NCI-H1092 (cell line): ENCODE measurements around the gene ALKBH5.
A peak's percentile ranks its signal among the peaks of the same experiment; 100 is the strongest.

Experiments used
- DNase-seq: peaks from one replicate; lab custom pipeline; 2025; lab: John Stamatoyannopoulos, UW

The ALKBH5 gene

DNA sequence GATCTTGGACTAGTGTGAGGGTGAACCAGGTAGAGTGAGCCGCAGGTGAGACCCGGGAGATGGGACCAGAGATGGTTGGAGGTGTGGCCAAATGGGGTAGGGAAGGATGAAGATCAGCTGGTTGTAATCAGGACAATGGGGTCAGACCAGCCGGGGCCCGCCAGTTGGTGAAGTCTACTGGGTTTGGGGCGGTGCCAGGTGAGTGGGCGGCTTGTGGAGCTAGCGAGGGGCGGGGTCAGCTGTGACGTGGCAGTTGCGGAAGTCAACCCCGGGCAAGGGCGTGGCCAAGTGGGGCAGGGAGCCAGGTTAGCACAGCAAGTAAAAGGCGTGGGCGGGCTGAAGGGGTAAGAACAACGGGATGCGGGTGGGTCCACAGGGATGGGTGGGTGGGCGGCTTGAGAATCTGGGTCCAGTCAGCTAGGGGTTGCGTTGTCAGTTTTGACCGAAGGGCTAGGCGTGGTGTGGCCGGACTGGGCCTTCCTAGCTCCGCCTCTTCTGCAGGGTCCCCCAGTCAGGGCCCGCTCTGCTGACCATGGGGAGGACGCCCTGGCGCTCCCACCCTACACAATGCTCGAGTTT is 25.5 kb upstream of the ALKBH5 start:
- no peak for DNase-seq

DNA sequence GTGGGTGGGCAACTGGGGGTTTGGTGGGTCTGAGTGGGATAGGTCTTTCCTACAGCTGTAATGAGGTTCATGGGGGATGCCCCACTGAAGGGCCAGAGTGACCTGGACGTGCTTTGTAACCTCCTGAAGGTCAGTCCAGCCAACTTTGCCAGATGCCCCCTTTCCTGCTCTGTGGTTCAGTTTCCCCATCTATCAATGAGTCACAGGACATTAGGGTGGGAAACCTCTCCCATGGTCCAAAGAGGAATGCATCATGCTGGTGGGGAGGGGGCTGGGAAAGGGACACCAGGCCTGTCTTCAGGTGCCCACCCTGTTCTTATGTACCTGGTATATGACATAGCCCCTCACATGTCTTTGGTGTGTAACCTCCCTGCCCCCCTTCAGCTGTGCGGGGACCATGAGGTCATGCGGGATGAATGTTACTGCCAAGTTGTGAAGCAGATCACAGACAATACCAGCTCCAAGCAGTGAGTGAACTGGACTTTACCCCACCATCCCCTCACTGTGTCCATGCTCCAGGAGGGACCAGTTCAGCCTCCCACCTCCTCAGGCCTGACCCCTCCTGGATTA is 24.0 kb upstream of the ALKBH5 start:
- DNase-seq, result no peak

DNA sequence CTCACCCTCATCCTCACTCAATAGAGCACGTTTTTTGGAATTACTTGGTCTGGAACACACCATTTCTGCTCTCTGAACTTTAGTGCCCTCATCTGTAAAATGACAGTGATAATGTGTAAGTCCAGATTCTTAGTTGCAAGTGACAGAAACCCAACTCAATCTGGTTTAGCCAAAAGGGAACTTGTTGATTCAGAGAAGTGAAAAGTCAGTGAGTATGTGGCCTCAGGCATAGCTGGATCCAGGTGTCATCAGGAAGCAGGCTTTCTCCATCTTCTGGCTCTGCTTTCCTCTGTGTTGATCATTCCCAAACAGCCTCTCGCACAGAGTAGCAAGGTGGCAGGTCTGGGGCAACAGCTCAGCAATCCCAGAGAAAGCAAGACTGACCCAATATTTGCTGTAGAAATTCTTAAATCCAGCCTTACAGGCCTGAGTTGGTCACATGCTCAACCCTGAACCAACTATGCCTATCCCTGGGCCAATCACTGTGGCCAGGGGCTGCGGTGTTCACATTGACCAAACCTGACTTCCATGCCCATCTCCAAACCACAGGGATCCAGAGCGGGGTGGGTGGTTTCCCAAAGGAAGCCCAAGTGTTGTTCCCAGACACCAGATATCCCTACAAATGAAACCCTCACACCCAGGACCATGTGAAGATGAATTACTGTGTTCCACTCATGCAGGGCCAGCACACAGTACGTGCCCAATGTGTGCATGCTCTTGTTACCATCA is 23.3 kb upstream of the ALKBH5 start:
- no peak for DNase-seq

DNA sequence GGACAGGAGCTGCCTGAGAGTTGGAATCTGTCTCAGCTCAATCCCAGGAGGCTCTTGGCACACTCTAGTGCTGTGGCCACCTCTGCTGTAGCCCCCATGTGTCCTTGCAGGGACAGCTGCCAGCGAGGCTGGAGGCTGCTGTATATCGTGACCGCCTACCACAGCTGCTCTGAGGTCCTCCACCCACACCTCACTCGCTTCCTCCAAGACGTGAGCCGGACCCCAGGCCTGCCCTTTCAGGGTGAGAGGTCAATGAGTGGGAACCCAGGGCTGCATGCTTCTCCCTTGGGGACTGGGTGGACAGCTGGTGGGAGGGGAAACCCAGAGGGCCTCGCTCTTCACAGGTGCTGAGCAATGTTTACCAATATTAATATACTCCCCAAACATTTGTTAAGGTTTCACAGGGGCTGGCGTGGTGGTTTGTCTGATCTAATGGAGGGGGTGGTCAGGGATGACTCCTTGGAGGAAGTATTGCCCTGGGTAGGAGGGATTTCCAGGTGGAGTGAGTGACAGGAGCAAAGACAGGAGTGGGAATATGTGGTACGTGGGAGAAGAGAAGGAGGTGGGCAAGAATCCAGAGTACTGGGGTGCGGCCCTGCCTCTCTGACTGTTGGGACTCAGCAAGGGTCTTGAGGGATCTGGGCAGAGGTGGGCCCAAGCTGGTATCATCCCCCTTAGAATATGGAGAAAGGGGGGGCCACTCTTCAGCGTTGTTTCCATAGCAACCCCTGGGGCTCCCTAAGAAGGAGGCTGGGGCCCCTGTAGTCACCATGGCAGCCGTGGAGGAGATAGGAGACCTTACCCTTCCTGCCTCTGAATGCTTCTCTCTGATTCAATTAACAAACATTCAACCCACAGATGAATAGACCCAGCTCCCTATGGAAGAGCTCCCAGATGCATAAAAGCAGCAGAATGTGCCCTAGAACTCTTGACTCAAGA is 22.2 kb upstream of the ALKBH5 start:
- DNase-seq, result no peak

DNA sequence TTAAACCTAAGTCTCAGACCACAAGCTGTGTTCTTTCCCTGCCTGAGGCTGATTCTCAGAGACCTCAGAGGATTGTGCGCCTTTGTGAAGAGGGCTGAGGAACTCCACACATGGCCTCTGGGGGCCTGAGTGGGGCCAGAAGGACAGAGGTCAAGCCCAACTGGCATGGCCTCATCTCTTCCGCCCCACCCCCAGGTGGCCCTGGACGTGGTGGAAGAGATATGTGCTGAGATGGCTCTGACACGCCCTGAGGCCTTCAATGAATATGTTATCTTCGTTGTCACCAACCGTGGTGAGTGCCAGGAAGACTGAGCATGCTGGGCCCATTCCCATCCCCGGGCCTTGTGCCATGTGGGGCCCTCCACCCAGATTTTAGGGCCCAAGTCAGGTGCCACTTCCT is 20.1 kb upstream of the ALKBH5 start:
- no peak for DNase-seq

DNA sequence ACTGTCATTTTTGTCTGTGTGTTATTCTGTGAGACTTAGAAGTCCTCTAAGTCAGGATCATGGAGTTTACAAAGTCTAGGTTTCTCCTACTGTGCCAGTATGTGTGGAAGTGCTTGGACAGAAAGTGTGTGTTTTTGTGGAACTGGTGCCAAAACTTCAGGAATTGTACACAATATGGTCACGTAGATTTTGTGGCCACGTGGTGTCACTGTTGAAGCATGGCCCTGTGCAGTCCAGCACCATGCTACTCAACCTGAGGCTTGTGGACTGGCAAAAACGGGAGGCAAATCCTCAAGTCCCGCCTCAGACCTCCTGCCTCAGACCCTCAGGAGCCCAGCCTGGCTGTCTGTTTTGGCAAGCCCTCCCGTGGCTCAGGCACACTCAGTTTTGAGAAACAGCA is 16.7 kb upstream of the ALKBH5 start:
- no peak for DNase-seq

DNA sequence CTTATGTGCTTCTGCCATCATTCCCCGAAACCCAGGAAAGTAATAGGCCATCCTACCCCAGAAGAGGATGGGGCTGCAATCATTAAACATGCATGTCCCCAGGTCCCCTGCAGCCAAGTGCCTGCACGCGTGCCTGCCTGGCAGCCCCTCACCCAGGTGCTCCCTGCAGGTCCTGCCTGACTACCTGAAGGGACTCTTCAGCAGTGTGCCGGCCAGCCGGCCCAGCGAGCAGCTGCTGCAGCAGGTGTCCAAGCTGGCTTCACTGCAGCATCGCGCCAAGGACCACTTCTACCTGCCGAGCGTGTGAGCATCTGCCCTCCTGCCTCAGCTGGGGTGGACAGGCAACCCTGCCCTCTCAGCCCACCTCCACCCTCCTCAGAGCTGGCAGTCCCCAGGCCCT is 16.2 kb upstream of the ALKBH5 start:
- DNase-seq, result no peak

DNA sequence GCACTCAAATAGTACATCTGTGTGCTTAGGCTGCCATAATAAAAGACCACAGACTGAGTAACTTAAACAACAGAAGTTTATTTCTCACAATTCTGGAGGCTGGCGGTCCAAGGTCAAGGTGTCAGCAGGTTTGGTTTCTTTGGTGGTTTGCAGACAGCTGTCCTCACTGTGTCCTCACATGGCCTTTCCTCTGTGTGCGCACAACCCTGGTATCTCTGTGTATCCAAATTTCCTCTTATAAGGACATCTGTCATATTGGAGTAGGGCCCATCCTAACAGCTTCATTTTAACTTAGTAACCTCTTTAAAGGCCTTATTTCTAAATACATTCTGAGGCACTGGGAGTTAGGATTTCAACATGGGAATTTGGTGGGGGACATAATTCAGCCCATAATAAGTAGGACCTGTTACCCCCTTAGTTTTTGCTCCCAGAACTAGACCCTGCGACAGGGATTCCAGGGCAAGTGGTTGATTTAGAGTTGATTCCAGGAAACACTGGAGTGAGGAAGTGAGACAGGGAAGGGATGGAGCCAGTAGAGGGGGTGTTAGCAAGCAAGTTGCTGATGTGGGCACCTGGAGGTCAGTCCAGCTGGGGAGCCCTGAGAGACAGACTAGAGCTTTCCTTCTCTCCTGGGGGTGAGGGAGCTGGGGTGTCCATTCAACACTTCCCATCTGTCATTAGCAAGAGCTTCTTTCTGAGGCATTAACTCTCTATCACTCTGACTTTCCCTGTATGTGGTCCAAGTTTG is 10.9 kb upstream of the ALKBH5 start:
- no peak for DNase-seq

DNA sequence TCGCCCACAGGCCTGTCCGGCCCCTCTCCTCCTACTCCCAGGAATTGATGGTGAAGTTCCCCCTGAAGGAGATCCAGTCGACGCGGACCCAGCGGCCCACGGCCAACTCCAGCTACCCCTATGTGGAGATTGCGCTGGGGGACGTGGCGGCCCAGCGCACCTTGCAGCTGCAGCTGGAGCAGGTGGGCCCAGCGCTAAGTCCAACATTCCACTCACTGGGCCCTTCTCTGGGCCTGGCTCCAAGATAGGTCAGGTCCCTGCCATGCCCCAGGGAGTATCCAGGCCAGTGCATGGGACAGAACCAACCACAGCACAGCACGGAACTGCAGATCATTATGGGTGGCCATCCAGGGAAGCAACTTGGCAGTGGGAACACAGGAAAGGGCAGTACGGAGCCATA is 9.9 kb upstream of the ALKBH5 start:
- no peak for DNase-seq

DNA sequence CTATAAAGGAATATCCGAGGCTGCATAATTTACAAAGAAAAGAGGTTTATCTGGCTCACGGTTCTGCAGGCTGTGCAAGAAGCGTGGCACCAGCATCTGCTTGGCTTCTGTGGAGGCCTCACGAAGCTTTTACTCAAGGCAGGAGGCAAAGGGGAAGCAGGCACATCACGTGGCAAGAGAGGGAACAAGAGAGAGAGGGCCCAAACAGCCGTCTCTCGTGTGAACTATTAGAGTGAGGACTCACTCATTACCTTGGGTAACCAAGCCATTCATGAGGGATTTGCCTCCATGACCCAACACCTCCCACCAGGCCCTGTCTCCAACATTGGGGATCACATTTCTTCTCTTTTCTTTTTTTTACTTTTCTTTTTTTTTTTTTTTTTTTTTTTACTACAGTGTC is 7.5 kb upstream of the ALKBH5 start:
- no peak for DNase-seq

DNA sequence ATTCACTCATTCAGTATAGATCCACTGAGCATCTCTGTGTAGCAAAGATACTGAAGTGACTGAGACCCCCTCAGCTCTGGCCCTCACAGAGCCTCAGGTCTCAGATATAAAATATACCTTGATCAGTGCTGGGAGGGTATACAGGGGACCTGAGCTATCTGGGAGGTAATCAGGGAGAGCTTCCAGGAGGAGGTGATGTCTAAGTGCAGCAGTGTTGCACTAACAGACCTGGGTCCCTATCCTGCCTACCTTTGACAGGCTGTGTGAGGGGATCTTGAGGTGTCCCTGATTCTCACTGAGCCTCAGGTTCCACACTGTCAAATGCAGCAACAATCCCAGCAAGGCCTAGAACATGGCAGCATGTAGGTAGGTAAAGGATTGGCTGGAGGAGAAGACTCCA is 6.5 kb upstream of the ALKBH5 start:
- no peak for DNase-seq

DNA sequence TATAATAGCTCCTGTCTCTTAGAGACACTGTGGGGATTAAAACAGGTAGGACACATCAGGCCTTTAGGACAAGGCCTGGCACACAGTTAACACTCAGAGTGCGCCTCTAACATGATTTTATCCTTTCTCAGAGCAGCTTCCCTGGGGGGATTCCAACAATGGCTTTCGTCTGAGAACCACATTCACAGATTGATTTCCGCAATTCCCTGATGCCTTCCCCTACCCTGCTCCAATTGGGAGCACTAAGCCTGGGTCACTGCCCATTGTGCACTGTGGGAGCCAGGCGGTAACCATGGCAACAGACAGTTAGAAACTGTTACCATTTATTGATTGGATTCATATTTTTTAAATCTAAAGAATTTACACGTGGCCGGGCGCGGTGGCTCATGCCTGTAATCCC is 5.9 kb upstream of the ALKBH5 start:
- DNase-seq, result no peak

DNA sequence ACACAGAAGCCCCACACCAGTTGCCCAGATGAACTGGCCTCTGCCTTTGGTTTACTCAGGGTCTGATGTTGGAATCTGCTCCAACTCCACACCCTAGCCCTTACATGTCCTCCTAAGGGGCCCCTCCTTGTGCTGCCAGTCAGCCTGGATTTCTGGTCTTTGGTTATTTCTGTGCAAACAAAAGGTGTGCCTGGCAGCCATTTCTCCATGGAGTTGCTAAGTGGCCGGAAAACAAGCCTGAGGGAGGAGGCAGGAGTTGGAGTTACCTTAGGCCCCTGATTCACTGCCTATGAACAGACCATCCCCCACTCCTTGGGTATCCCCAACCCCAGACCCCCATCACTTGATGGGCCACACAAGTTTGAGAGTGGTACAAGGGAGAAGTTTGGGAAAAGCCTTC is 4.4 kb upstream of the ALKBH5 start:
- no peak for DNase-seq

DNA sequence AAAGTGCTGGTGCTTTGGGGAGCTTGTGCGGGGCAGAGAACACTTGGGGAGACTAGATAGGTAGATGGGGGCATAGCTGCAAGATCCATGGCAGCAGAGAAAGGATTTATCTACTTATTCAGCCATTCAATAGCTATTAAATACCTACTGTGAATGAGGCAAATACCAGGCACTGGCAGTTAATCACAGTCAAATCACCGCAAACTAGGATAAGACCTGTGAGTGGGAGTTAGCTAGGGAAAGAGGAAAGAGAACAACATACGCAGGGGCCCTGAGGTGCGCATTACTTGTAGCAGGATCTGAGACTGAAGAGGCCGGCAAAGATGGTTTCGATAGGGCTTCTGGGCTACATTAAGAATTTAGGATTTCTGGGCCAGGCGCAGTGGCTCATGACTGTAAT is 3.8 kb upstream of the ALKBH5 start:
- DNase-seq, result no peak

DNA sequence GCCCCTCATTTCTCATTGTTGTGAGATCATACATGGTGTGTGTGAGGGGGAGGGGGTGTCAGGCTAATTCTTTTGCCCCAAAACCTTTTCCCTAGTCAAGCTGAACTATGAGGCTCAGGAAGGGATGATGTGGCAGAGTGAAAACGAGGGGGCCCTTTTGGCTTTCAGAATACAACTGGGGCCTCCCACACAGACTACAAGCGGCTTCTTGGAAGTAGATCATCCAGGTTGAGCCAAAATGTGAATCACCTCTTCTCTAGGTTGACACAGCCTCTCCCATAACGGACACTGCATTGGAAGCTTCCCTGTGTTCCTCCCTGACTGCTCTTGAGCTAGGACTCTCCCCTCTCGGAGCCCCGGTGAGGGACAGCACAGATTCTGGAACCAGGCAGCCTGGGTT is 2.3 kb upstream of the ALKBH5 start:
- no peak for DNase-seq

DNA sequence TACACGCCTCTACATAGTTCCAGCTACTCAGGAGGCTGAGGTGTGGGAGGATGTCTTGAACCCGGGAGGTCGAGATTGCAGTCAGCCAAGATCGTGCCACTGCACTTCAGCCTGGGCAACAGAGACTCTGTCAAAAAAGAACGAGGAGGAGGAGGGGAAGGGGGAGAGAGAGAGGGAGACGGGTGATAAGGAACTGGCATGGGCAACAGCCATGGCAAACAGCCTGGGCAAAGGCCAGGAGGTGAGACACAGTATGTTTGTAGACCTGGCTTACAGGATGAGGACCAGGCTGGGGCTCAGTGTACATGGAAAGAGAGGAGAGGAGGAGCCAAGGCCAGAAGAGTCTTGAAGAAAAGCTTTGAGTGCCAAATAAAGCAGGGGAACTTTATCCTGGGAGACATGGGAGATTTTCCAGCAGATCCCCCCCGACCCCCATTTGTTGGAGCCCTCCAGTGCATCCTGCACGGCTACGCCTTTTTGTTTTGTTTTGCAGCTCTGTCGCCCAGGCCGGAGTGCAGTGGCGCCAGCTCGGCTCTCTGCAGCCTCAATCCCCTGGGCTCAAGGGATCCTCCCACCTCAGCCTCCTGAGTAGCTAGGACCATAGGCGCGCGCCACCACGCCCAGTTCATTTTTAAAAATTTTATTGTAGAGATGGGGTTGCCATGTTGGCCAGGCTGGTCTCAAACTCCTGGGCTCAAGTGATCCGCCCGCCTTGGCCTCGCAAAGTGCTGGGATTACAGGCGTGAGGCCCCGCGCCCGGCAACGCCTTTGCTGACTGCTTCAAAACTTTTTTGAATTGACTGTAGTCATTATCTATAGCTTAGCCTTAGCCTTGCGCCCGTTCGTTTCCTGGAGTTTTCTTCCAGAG is 1.3 kb upstream of the ALKBH5 start:
- no peak for DNase-seq

DNA sequence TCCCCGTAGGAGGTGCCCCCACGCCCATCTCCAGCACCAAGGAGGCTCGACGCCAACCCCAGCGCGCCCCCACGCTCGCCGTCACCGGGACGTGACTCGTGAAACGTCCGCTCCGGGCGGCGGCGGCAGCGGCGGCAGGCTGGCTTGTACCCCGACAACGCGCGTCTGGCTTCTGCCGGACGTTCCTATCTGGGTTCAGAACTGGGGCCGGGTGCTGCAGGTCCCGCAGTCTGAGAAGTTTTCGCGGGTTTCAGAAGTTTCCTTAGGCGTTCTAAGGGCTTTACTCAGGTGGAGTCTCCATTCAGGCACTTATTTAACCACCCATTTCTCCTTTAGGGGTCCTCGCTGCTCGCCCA is 672 bp upstream of the ALKBH5 start:
- DNase-seq, result peak; percentile 53

DNA sequence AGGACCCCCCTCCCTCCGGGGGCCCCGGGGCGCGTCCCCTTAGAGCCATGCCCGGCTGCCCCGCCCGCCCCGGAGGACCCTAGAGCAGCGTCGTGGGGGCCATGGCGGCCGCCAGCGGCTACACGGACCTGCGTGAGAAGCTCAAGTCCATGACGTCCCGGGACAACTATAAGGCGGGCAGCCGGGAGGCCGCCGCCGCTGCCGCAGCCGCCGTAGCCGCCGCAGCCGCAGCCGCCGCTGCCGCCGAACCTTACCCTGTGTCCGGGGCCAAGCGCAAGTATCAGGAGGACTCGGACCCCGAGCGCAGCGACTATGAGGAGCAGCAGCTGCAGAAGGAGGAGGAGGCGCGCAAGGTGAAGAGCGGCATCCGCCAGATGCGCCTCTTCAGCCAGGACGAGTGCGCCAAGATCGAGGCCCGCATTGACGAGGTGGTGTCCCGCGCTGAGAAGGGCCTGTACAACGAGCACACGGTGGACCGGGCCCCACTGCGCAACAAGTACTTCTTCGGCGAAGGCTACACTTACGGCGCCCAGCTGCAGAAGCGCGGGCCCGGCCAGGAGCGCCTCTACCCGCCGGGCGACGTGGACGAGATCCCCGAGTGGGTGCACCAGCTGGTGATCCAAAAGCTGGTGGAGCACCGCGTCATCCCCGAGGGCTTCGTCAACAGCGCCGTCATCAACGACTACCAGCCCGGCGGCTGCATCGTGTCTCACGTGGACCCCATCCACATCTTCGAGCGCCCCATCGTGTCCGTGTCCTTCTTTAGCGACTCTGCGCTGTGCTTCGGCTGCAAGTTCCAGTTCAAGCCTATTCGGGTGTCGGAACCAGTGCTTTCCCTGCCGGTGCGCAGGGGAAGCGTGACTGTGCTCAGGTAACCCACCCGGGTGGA is 759 bp downstream of the ALKBH5 start:
- no peak for DNase-seq

DNA sequence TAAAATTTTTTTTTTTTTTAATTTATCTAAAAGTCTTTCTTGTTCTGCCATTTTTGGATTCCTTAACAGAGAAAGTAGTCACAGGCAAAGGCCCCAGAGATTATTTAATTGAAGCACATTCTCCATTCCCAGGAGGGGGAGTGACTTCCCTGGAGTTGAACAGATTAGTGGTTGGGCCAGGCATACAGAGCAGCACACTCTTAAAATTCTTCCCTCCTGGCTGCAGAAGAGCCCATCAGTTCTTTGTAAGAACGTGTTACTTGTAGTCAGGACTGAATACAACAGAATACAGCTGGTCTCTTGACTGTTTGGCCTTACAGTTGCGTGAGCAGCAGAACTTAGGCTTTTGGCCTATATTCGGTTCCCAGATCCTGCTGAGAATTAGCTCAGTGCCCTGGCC is 1.8 kb downstream of the ALKBH5 start:
- no peak for DNase-seq
